Body of pancreas (tissue), 4 donors: Measurements from ENCODE around the gene SGMS1.

Experiments used
- POLR2A ChIP-seq, 3 donors: fragments of 450-650 bp; IDR thresholded peaks; one replicate each; pipeline ENCODE4 v1.6.1; 2016; ENCODE audit warnings: antibody characterized with exemption in 3 of 3, mild to moderate bottlenecking in 2 of 3
- TF ChIP-seq, protein P1 (sequence below), 7 experiments: fragments of 450-650 bp in 4 of 7; fragments of 200-600 bp in 3 of 7; sonication (generic) in 3 of 7; IDR thresholded peaks; one replicate each; pipeline ENCODE4 v1.5.1; 2016 to 2019; ENCODE audit warnings: antibody characterized with exemption in 7 of 7

DNA sequence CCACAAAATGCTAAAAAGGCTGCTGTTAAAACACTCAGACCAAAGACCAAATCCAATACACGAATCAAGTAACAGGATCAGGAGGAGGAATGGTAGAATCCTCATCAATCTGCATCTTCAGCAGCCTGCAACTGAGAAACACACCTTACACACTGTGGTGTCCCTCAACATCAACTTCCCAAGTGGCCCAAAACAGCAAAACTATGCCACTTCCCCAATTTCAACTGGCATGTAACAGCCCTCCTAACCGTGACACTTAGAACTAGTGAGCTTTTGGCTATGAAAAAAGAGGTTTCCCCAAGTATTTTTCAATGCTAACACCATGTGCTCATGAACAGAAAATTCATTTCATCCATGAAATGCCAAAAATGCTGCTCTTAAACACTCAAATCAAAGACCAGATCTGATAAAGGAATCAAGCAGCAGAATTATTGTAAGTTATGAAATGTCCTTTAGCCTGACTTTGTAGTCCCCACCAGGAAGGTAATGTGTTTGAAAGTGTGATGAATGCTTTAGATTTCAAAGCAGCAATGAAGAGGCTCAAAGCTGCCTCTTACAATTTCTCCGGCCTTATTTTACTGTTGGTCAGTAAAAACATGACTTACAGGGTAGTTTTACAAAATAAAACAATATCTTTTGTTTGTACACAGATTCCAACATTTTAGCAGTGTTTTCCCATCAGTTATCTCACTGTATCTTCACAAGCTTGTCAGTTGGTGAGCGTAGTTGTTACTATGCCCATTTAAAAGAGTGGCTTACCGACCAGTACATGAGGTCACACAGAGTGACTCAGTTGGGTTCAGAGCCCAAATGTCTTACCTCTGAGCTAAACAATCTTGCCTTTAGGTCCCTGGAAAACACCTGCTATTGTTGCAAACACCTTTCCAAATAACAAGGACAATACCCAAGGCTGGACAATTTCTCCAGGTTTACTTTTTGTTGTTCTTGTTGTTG, 306.8 kb downstream of the SGMS1 start:
- TF ChIP-seq, protein P1, sequence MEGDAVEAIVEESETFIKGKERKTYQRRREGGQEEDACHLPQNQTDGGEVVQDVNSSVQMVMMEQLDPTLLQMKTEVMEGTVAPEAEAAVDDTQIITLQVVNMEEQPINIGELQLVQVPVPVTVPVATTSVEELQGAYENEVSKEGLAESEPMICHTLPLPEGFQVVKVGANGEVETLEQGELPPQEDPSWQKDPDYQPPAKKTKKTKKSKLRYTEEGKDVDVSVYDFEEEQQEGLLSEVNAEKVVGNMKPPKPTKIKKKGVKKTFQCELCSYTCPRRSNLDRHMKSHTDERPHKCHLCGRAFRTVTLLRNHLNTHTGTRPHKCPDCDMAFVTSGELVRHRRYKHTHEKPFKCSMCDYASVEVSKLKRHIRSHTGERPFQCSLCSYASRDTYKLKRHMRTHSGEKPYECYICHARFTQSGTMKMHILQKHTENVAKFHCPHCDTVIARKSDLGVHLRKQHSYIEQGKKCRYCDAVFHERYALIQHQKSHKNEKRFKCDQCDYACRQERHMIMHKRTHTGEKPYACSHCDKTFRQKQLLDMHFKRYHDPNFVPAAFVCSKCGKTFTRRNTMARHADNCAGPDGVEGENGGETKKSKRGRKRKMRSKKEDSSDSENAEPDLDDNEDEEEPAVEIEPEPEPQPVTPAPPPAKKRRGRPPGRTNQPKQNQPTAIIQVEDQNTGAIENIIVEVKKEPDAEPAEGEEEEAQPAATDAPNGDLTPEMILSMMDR (IDR thresholded peaks at IDR 0.05), result no peak
- no peak for TF ChIP-seq POLR2A (IDR thresholded peaks at IDR 0.05)
